K562 (cell line): ENCODE data around the gene MRTFB. TPM values are rescaled to one million over a fixed set of nuclear protein-coding genes. Genes with fewer than 3 reads are reported as not detected.

Experiments used
- BCL6 ChIP-seq: fragments of 250-450 bp; sonication (Bioruptor Pico); IDR thresholded peaks from 2 replicates; pipeline ENCODE4 v1.4.0; 2020
- MGA ChIP-seq: fragments of 450-650 bp; IDR thresholded peaks from 2 replicates; pipeline ENCODE4 v1.6.1; 2016; ENCODE audit warnings: mild to moderate bottlenecking, moderate library complexity
- ZBTB40 ChIP-seq, 2 experiments: fragments of 450-650 bp in 1 of 2; sonication (generic) in 1 of 2; formaldehyde crosslinking in 1 of 2; IDR thresholded peaks; 2 replicates each; pipeline versions ENCODE4 v1.7.1 to v1.9.0; 2016 to 2022; ENCODE audit warnings: inconsistent platforms in 1 of 2, mild to moderate bottlenecking in 1 of 2, missing genetic modification reagents in 1 of 2
- polyA plus RNA-seq, 8 experiments: library from polyadenylated mRNA; depleted of rRNA in 4 of 8; stranded (reverse) in 5 of 8; unstranded in 3 of 8; fragments of >200 nt; fragmentation: Nextera tagmentation in 2 of 8; fragmentation: Illumina TruSeq in 1 of 8; extraction: Ambion mirVana in 2 of 8; extraction: Trizol in 1 of 8; gene quantifications; 2 replicates each; pipeline versions ENCODE4 v1.2.1 to v1.2.3, GENCODE V29; 2011 to 2014; ENCODE audit warnings: inconsistent platforms in 1 of 8, missing spikeins in 1 of 8
- total RNA-seq, 7 experiments: library from RNA; depleted of rRNA in 6 of 7; stranded (reverse); fragments of >200 nt in 6 of 7; fragmentation: Illumina TruSeq in 2 of 7; extraction: Trizol in 2 of 7; gene quantifications; 2 replicates each; pipeline versions ENCODE4 v1.2.1 to v1.2.3, GENCODE V29; 2011 to 2021; ENCODE audit warnings: low replicate concordance in 1 of 7
- TF ChIP-seq, protein P1 (sequence below): sonication (generic); formaldehyde crosslinking; IDR thresholded peaks from 2 replicates; pipeline ENCODE4 v1.9.0; 2022; ENCODE audit warnings: mild to moderate bottlenecking, missing genetic modification reagents

Gene MRTFB
- total and polyA plus RNA-seq, 9 of the 15 experiments (the other 6 are each of a cell fraction or from before 2014, with no cell fraction given): 2.2 to 12.7 (median 7.0) TPM

DNA sequence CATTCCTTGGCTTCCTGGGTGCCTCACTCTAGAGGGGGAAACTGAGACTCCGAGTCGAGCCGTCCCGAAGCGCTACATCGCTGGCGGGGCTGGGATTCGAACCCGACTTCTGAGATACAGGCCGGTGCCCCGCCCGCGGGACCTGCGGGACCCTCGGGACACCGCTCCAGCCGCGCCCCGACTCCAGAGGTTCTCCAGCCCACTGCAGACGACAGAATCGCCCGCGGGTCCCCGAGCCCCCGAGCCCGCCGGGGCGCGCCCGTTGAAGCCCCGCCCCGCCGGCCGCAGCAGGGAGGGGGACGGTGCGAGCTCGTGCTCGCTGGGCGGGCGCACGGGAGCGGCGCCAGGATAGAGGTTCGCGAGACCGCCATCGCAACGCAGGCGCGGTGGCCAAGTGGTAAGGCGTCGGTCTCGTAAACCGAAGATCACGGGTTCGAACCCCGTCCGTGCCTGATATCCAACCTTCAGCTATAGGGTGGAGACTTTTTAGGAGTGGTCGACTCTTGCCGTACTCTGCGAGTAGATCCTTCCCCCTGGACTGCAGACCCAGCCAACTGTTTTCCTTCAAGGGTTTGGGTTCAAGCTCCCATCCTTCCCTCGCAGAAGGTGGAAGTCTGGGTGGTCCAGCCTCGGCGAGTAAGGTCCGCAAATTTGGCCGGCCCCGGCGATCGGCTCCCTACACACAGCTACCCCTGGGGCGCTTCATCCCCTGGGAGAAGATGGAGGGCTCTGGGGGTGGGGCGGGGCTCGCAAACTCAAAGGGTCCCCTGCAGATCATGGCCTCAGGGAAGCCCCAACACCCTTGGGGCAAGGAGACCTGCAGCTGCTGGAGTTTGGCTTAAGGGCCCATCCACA lies 214.6 kb downstream of the MRTFB start (continued):
- TF ChIP-seq ZBTB40 (IDR thresholded peaks at IDR 0.05) (peak; percentile 89), ZBTB40 (CRISPR knock-in tag; IDR thresholded peaks at IDR 0.05) (no peak), MGA (no peak), BCL6 (no peak)
- TF ChIP-seq, protein P1, sequence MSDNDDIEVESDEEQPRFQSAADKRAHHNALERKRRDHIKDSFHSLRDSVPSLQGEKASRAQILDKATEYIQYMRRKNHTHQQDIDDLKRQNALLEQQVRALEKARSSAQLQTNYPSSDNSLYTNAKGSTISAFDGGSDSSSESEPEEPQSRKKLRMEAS: 0 out of 2 replicates have a peak, but pooled peaks have one; percentile 51
